Effector memory CD4-positive, alpha-beta T cell (primary cell): ENCODE data around the gene SLC2A1.

ENCODE experiments used
- DNase-seq, 3 donors: peaks; one replicate each; pipeline ENCODE4 v3.0.0-alpha.2; 2020
- H3K27ac ChIP-seq: 2 replicates; pipeline ENCODE4 v1.7.0; 2013; ENCODE audit warnings: mild to moderate bottlenecking, low read length, moderate library complexity; ENCODE audit not compliant: insufficient read depth, poor library complexity, severe bottlenecking
- H3K27me3 ChIP-seq: replicated peaks from 2 replicates; pipeline ENCODE4 v1.7.0; 2013; ENCODE audit warnings: mild to moderate bottlenecking, low read length; ENCODE audit not compliant: insufficient read depth, control insufficient read depth, poor library complexity, severe bottlenecking
- H3K36me3 ChIP-seq: 2 replicates; pipeline ENCODE4 v1.7.0; 2013; ENCODE audit warnings: mild to moderate bottlenecking, low read length, moderate library complexity; ENCODE audit not compliant: control insufficient read depth, insufficient read depth
- H3K4me1 ChIP-seq: 2 replicates; pipeline ENCODE4 v1.7.0; 2013; ENCODE audit warnings: low read length, mild to moderate bottlenecking; ENCODE audit not compliant: control insufficient read depth, insufficient read depth, poor library complexity, severe bottlenecking
- H3K4me3 ChIP-seq: 2 replicates; pipeline ENCODE4 v1.7.0; 2013; ENCODE audit warnings: low read length, low read depth, mild to moderate bottlenecking; ENCODE audit not compliant: insufficient read depth, poor library complexity, severe bottlenecking
- H3K9me3 ChIP-seq: 2 replicates; pipeline ENCODE4 v1.7.0; 2013; ENCODE audit warnings: mild to moderate bottlenecking, low read length, moderate library complexity; ENCODE audit not compliant: control insufficient read depth

SLC2A1 gene

GRCh38 chr1:42970143-42970542 is 11.5 kb upstream of the SLC2A1 start:
- no peaks in the 10 kb centered on the region for H3K4me1 ChIP-seq

GRCh38 chr1:42968654-42969053 is 10.0 kb upstream of the SLC2A1 start:
- Histone ChIP-seq H3K4me3 (no peak overlapping the region), H3K27me3 (no peaks in the 10 kb centered on the region), H3K4me1 (no peaks in the 10 kb centered on the region), H3K27ac (no peak overlapping the region), H3K9me3 (no peaks in the 10 kb centered on the region), H3K36me3 (no peaks in the 10 kb centered on the region)
- no peak for DNase-seq

More at GRCh38 chr1:42970143-42970542, 11.5 kb upstream of the SLC2A1 start:
- no peak overlapping the region for H3K27ac ChIP-seq
- H3K9me3 ChIP-seq: no peaks in the 10 kb centered on the region
- no peaks in the 10 kb centered on the region for H3K36me3 ChIP-seq
- no peak overlapping the region for H3K4me3 ChIP-seq
- no peak for DNase-seq
- H3K27me3 ChIP-seq: no peaks in the 10 kb centered on the region

GRCh38 chr1:42966688-42967612 is 8.3 kb upstream of the SLC2A1 start:
- Histone ChIP-seq H3K4me1 (no peaks in the 10 kb centered on the region), H3K9me3 (no peaks in the 10 kb centered on the region), H3K27ac (no peak overlapping the region), H3K36me3 (no peaks in the 10 kb centered on the region), H3K4me3 (no peak overlapping the region), H3K27me3 (no peaks in the 10 kb centered on the region)
- DNase-seq: no peak

GRCh38 chr1:42965378-42965777 is 6.7 kb upstream of the SLC2A1 start:
- no peak overlapping the region for H3K27ac ChIP-seq
- DNase-seq: no peak
- H3K4me3 ChIP-seq: no peak overlapping the region
- no peaks in the 10 kb centered on the region for H3K27me3 ChIP-seq
- no peaks in the 10 kb centered on the region for H3K9me3 ChIP-seq
- H3K4me1 ChIP-seq: no peaks in the 10 kb centered on the region
- H3K36me3 ChIP-seq: no peaks in the 10 kb centered on the region

GRCh38 chr1:42964044-42964812 is 5.6 kb upstream of the SLC2A1 start:
- Histone ChIP-seq H3K27ac (no peak overlapping the region), H3K27me3 (no peaks in the 10 kb centered on the region), H3K4me3 (no peak overlapping the region), H3K36me3 (no peaks in the 10 kb centered on the region), H3K4me1 (no peaks in the 10 kb centered on the region), H3K9me3 (no peaks in the 10 kb centered on the region)
- no peak for DNase-seq

GRCh38 chr1:42963378-42964043 is 4.8 kb upstream of the SLC2A1 start:
- Histone ChIP-seq H3K4me1 (no peaks in the 10 kb centered on the region), H3K4me3 (no peak overlapping the region), H3K9me3 (no peaks in the 10 kb centered on the region), H3K27me3 (no peaks in the 10 kb centered on the region), H3K27ac (no peak overlapping the region), H3K36me3 (no peaks in the 10 kb centered on the region)
- no peak for DNase-seq

GRCh38 chr1:42962641-42963377 is 4.1 kb upstream of the SLC2A1 start:
- H3K27me3 ChIP-seq: no peaks in the 10 kb centered on the region
- no peak for DNase-seq
- H3K4me1 ChIP-seq: no peaks in the 10 kb centered on the region
- no peak overlapping the region for H3K27ac ChIP-seq
- H3K9me3 ChIP-seq: no peaks in the 10 kb centered on the region
- H3K36me3 ChIP-seq: no peaks in the 10 kb centered on the region
- no peak overlapping the region for H3K4me3 ChIP-seq

GRCh38 chr1:42961312-42962091 is 2.8 kb upstream of the SLC2A1 start:
- H3K27ac ChIP-seq: no peak overlapping the region
- H3K27me3 ChIP-seq: no peaks in the 10 kb centered on the region
- H3K9me3 ChIP-seq: no peaks in the 10 kb centered on the region
- H3K4me3 ChIP-seq: no peak overlapping the region
- H3K4me1 ChIP-seq: peaks cover 4% of the 10 kb centered on the region
- DNase-seq: no peak
- no peaks in the 10 kb centered on the region for H3K36me3 ChIP-seq
